ENCODE results near the gene RBMS2.

- TF ChIP-seq POLR2A (IDR thresholded peaks at IDR 0.05; ENCODE audit: low read length) = no peak
- no peak for TF ChIP-seq GATA1 (IDR thresholded peaks at IDR 0.05; ENCODE audit: low read depth, low read length)
These were observed 1.6 kb upstream of the RBMS2 start for GRCh38 chr12:56520048-56520447.
